ENCODE measurements around the gene CCDC40. TPM values are rescaled to one million over a fixed set of nuclear protein-coding genes. Genes with fewer than 3 reads are reported as not detected.

The CCDC40 gene
- total and polyA plus RNA-seq, 9 of the 15 experiments (the other 6 are each of a cell fraction or from before 2014, with no cell fraction given): 0.07 to 0.33 TPM; not detected in 7

DNA sequence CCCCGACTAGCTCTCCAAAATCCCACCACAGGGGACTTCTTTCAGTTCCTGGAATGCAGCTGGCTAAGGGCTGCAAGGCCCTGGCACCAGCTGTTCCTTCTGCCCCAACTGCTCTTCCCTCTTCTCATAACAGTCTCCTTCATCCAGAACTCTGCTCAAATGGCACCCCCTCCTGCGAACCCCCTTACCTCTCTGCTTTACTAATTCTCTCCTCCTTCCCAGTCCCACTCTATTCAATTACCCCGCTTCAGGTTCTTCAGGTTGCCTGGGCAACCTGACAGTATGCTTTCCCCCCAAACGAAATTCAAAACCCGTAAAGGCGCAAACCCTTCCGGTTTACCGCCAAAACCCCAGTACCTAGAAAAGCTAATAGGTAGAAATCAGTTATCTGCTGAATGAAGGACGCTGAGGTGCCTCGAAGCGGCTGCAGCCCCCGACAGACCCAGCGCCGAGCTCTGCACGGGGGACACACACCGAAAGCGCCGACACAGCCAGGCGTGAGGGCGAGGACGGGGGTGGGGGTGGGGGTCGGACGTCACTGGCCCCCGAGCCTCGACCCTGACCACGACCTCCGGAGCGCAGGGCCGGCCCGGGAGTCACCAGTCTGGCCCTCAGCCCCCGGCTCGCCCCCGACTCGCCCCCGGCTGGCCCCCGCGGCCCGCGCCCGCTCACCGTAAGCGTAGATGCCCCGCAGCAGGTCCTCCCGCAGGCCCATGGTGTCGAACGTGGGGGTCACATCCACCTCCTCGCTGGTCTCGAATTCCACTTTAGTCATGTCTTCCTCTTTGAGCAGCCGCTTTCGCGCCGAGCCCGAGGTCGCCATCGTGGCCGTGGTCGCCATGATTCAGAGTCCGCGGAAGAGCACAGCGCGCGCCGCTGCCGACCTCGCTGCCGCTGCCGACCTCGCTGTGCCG lies 109.9 kb downstream of the CCDC40 start:
- peak overlapping the region; percentile 83 for H3K4me2 ChIP-seq (ENCODE audit: insufficient read depth, low read length)
- peak overlapping the region; percentile 86 for H3K27ac ChIP-seq (ENCODE audit: extremely low read depth, low read depth, low read length)
- in situ Hi-C loops (cut with MboI): no loop called here
- WGBS (ENCODE audit: insufficient coverage, low coverage, missing lambda C conversion rate): 1% methylated on average over 24 of the region's 69 CpGs
- peaks cover 55% of the 10 kb centered on the region for H3K79me2 ChIP-seq (ENCODE audit: control insufficient read depth, insufficient read depth, low read length)
- peak overlapping the region; percentile 90 to 99 for H3K9ac ChIP-seq (ENCODE audit: insufficient read depth in 1 of 2, low read depth in 2 of 2, low read length in 2 of 2)
- no peak for FAIRE-seq
- H3K36me3 ChIP-seq (ENCODE audit: control insufficient read depth, insufficient read depth, low read length): peaks cover 43% of the 10 kb centered on the region
- peak overlapping the region; percentile 81 for H2AFZ ChIP-seq (ENCODE audit: low read depth, low read length)
- intact Hi-C loops (cut with micrococcal nuclease): no loop called here
- ChIA-PET POLR2A (interaction anchor here (0.6 to 5.6 kb wide), 16 partner anchors 8 to 1616 kb away, joined by 3 to 38 read pairs (median 4); partner anchors contain the start of gene GAA), CTCF (ENCODE audit: low intra/inter-chr PET ratio) (interaction anchor here (0.6 kb wide), 1 partner anchor 281 kb away, joined by 3 read pairs; no protein-coding TSS in a partner anchor)
- no peaks in the 10 kb centered on the region for H3K9me3 ChIP-seq (replicated peaks; ENCODE audit: control insufficient read depth, insufficient read depth, low read depth, low read length)
- BruUV-seq (replicated peaks): no TSS peak
- peak; percentile 22 to 69 (median 50) for DNase-seq (ENCODE audit: extremely low read depth in 1 of 4, low spot score in 3 of 4)
- H4K20me1 ChIP-seq (replicated peaks; ENCODE audit: control insufficient read depth, insufficient read depth, low read length): peaks cover 13% of the 10 kb centered on the region
- ATAC-seq: peak; percentile 26
- H3K9me1 ChIP-seq (ENCODE audit: control insufficient read depth, insufficient read depth, low read length): no peaks in the 10 kb centered on the region
- no peaks in the 10 kb centered on the region for H3K27me3 ChIP-seq (ENCODE audit: control insufficient read depth in 2 of 2, insufficient read depth in 2 of 2, low read length in 2 of 2)
- H3K4me3 ChIP-seq: peak overlapping the region; percentile 95
- H3K4me1 ChIP-seq (replicated peaks in 1 of 2; ENCODE audit: control insufficient read depth in 2 of 2, insufficient read depth in 2 of 2, low read length in 2 of 2): peaks cover 12 to 13% of the 10 kb centered on the region in 2 experiments; a peak in 4 of 5 replicates
- TF ChIP-seq SP1 (CRISPR knock-in tag; IDR thresholded peaks at IDR 0.05): no peak
- TF ChIP-seq, protein P1, sequence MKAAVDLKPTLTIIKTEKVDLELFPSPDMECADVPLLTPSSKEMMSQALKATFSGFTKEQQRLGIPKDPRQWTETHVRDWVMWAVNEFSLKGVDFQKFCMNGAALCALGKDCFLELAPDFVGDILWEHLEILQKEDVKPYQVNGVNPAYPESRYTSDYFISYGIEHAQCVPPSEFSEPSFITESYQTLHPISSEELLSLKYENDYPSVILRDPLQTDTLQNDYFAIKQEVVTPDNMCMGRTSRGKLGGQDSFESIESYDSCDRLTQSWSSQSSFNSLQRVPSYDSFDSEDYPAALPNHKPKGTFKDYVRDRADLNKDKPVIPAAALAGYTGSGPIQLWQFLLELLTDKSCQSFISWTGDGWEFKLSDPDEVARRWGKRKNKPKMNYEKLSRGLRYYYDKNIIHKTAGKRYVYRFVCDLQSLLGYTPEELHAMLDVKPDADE (conservative IDR thresholded peaks at IDR 0.05; ENCODE audit: control insufficient read depth, low read depth, low read length): peak; percentile 41; the same call in 1 of the 2 replicates
- TF ChIP-seq, protein P2, sequence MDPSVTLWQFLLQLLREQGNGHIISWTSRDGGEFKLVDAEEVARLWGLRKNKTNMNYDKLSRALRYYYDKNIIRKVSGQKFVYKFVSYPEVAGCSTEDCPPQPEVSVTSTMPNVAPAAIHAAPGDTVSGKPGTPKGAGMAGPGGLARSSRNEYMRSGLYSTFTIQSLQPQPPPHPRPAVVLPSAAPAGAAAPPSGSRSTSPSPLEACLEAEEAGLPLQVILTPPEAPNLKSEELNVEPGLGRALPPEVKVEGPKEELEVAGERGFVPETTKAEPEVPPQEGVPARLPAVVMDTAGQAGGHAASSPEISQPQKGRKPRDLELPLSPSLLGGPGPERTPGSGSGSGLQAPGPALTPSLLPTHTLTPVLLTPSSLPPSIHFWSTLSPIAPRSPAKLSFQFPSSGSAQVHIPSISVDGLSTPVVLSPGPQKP (CRISPR knock-in tag; IDR thresholded peaks at IDR 0.05): no peak
- no peak for TF ChIP-seq KDM1A (IDR thresholded peaks at IDR 0.05)
- TF ChIP-seq MECOM (CRISPR knock-in tag; IDR thresholded peaks at IDR 0.05): no peak
- TF ChIP-seq GABPB2 (CRISPR knock-in tag; conservative IDR thresholded peaks at IDR 0.05): no peak
- TF ChIP-seq SOX6 (IDR thresholded peaks at IDR 0.05): no peak
- no peak for TF ChIP-seq ZNF253 (CRISPR knock-in tag; conservative IDR thresholded peaks at IDR 0.05)
- TF ChIP-seq MXI1 (IDR thresholded peaks at IDR 0.05; ENCODE audit: low read depth, low read length): no peak
- no peak for TF ChIP-seq NFATC3 (IDR thresholded peaks at IDR 0.05)
- no peak for TF ChIP-seq ZNF23 (CRISPR knock-in tag; IDR thresholded peaks at IDR 0.05)
- no peak for TF ChIP-seq BMI1 (IDR thresholded peaks at IDR 0.05; ENCODE audit: low read length)
- no peak for TF ChIP-seq HDAC8 (tag; IDR thresholded peaks at IDR 0.05)
- TF ChIP-seq, protein P3, sequence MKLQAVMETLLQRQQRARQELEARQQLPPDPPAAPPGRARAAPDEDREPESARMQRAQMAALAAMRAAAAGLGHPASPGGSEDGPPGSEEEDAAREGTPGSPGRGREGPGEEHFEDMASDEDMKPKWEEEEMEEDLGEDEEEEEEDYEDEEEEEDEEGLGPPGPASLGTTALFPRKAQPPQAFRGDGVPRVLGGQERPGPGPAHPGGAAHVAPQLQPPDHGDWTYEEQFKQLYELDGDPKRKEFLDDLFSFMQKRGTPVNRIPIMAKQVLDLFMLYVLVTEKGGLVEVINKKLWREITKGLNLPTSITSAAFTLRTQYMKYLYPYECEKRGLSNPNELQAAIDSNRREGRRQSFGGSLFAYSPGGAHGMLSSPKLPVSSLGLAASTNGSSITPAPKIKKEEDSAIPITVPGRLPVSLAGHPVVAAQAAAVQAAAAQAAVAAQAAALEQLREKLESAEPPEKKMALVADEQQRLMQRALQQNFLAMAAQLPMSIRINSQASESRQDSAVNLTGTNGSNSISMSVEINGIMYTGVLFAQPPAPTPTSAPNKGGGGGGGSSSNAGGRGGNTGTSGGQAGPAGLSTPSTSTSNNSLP (IDR thresholded peaks at IDR 0.05; ENCODE audit: borderline replicate concordance, low read depth, low read length): no peak
- TF ChIP-seq, protein P4, sequence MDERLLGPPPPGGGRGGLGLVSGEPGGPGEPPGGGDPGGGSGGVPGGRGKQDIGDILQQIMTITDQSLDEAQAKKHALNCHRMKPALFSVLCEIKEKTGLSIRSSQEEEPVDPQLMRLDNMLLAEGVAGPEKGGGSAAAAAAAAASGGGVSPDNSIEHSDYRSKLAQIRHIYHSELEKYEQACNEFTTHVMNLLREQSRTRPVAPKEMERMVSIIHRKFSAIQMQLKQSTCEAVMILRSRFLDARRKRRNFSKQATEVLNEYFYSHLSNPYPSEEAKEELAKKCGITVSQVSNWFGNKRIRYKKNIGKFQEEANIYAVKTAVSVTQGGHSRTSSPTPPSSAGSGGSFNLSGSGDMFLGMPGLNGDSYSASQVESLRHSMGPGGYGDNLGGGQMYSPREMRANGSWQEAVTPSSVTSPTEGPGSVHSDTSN (CRISPR knock-in tag; IDR thresholded peaks at IDR 0.05; ENCODE audit: low read depth): no peak
- TF ChIP-seq, protein P4 (tag; conservative IDR thresholded peaks at IDR 0.05; ENCODE audit: low read depth): no peak

All from K562 (cell line).